Muscle of leg (tissue), 11 donors: ENCODE measurements around the gene PLCD3. TPM values are rescaled to one million over a fixed set of nuclear protein-coding genes. Genes with fewer than 3 reads are reported as not detected.
A peak's percentile ranks its signal among the peaks of the same experiment; 100 is the strongest.

Experiments used
- DNase-seq: peaks from one replicate; pipeline ENCODE4 v3.0.0; 2013
- H3K27ac ChIP-seq: one replicate; pipeline ENCODE4 v1.5.1; 2013; ENCODE audit warnings: mild to moderate bottlenecking, low read length, control low read depth
- H3K27me3 ChIP-seq: one replicate; pipeline ENCODE4 v1.6.1; 2013; ENCODE audit warnings: low read length; ENCODE audit not compliant: control insufficient read depth, insufficient read depth
- H3K36me3 ChIP-seq: one replicate; pipeline ENCODE4 v1.6.1; 2013; ENCODE audit warnings: low read length; ENCODE audit not compliant: control insufficient read depth, insufficient read depth
- H3K4me1 ChIP-seq: one replicate; pipeline ENCODE4 v1.6.1; 2013; ENCODE audit warnings: low read length; ENCODE audit not compliant: control insufficient read depth, insufficient read depth
- H3K4me3 ChIP-seq: one replicate; pipeline ENCODE4 v1.5.1; 2013; ENCODE audit warnings: low read length, control low read depth
- H3K9me3 ChIP-seq: replicated peaks from 2 replicates; pipeline ENCODE4 v1.6.1; 2013; ENCODE audit warnings: low read depth, low read length; ENCODE audit not compliant: control insufficient read depth
- WGBS: methylation state at CpG from one replicate; pipeline ENCODE4 v1.1.5; 2013; ENCODE audit warnings: missing lambda C conversion rate; ENCODE audit not compliant: insufficient coverage; 5-methylcytosine and 5-hydroxymethylcytosine counted together
- polyA plus RNA-seq, 8 donors: library from polyadenylated mRNA; unstranded; fragments of 120-200 nt; gene quantifications; one replicate each; pipeline versions ENCODE4 v1.2.1 to v1.2.3, GENCODE V29; 2013; ENCODE audit warnings: inconsistent platforms in 1 of 8, low replicate concordance in 1 of 8; ENCODE audit not compliant: insufficient read length in 8 of 8, insufficient read depth in 1 of 8
- total RNA-seq: library from RNA; stranded (reverse); fragments of 120-200 nt; gene quantifications from one replicate; pipeline ENCODE4 v1.2.4, GENCODE V29; 2013

Gene PLCD3
- total and polyA plus RNA-seq, 9 donors = 15.1 to 53.0 (median 39.4) TPM

DNA sequence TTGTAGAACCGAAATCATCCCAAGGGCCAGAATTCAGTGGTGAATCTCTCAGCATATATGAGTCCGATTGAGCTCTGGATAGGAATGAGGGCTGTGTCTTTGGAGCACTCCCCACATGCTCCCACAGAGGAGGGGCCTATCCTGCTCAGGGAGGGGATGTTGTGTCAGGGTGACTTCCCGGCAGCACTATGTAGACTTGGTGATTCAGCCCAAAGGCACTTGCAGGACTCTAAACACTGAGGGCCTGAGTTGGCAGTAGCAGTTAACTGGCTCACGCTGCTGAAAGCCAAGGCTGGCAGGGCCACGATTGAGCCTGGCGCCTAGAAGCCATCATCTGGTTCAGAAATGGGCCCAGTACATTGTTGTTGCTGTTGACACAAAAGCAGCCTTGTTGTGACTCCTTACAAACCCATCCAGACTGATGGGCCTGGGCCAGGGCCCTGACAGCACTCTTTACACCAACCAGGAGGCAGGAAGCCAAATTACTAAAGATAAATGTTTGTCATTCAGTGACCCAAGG, 39.3 kb downstream of the PLCD3 start:
- no peaks in the 10 kb centered on the region for H3K27me3 ChIP-seq
- DNase-seq = no peak
- H3K36me3 ChIP-seq = peaks cover 90% of the 10 kb centered on the region
- H3K9me3 ChIP-seq = no peaks in the 10 kb centered on the region
- no peak overlapping the region for H3K4me3 ChIP-seq
- no peak overlapping the region for H3K27ac ChIP-seq
- 77% methylated on average over 4 of the region's 6 CpGs for WGBS
- H3K4me1 ChIP-seq = no peaks in the 10 kb centered on the region

DNA sequence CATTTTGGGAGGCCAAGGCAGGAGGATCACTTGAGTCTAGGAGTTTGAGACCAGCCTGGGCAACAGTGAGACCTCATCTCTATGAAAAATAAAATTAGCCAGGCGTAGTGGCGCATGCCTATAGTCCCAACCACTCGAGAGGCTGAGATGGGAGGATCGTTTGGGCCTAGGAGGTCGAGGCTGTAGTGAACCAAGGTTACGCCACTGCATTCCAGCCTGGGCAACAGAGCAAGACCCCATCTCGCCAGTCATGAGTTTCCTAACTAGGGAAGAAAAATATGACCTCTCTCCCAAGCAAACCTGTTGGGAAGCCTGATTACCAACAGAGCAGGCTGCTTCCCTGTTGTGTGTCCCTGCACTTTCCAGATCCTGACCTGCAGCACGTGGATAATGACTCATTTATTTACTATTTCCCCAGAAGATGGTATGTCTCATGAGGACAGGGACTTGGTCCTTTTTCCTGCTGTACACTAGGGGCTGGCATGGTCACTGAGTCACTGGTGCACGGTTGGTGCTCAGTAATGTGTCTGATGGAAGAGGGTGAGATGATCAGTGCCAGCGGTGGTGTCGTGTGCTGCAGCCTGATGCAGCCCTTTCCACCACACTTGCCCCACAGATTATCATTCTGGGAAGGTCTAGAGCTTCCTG, 40.4 kb downstream of the PLCD3 start:
- 97% methylated on average over 6 of the region's 11 CpGs for WGBS
- Histone ChIP-seq H3K4me1 (no peaks in the 10 kb centered on the region), H3K36me3 (peaks cover 90% of the 10 kb centered on the region), H3K9me3 (no peaks in the 10 kb centered on the region), H3K27me3 (no peaks in the 10 kb centered on the region), H3K4me3 (no peak overlapping the region), H3K27ac (no peak overlapping the region)
- DNase-seq = no peak

DNA sequence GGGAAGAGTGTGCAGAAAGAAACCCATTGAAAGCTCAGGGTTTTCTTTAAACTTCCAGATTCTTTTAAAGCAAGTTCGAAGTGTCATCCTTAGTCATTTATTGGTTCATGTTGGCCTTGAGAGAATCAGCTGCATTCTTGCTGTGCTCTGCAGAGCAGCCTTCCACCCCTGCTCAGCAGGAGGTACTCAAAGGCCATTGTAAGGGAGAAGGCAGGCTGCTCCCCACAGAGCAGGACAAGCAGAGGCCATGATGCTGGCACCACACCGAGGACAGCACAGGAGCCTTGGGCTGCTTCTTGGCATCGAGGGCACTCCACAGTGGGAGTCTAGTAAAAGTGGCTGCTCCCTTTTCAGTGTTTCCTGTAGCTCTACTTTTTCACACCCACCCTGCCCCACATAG, 41.6 kb downstream of the PLCD3 start:
- H3K36me3 ChIP-seq = peaks cover 86% of the 10 kb centered on the region
- H3K27ac ChIP-seq = no peak overlapping the region
- H3K27me3 ChIP-seq = no peaks in the 10 kb centered on the region
- no peak overlapping the region for H3K4me3 ChIP-seq
- no peak for DNase-seq
- H3K4me1 ChIP-seq = no peaks in the 10 kb centered on the region
- 93% methylated on average over 2 of the region's 3 CpGs for WGBS
- H3K9me3 ChIP-seq = no peaks in the 10 kb centered on the region

DNA sequence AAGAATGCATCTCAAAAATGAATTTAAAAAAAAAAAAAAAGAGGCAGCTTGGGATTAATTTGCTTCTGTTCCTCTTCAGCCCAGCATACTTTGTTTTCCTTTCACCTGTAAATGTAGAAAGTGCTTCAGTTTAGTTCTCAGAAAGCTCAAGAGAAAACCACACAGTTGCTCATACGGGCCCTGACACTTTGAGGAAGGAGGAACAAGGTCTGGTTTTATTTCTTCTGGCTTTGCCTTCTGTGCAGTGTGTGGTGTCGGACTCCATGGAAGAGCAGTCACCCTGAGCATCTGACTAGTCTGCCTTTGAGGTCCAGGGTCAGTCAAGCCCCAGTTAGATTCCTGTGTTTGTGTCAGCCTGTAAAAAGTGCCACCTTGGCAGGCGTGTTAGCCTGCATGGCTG, 43.6 kb downstream of the PLCD3 start:
- Histone ChIP-seq H3K4me3 (no peak overlapping the region), H3K27me3 (no peaks in the 10 kb centered on the region), H3K36me3 (peaks cover 74% of the 10 kb centered on the region), H3K27ac (no peak overlapping the region), H3K4me1 (no peaks in the 10 kb centered on the region), H3K9me3 (no peaks in the 10 kb centered on the region)
- WGBS = 92% methylated on average over 2 of the region's 3 CpGs
- no peak for DNase-seq

DNA sequence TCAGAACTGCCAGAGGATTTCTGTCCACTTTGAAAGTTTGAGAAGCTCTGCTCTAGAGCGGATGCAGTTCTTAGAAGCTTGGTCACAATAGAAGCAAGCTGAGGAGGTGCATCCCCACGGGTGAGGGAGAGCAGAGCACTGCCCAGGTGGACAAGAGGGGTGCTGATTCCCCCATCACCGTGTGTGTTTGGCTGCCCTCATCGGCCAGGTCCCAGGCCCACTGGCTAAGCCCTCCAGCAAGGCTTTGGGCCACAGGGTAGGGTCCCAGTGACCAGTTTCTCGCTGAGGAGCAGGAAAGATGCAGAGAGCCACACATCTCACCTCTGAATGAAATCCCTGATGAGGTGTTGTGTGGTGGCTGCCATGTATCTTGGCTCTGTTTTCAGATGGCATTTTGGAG, 44.3 kb downstream of the PLCD3 start:
- Histone ChIP-seq H3K4me1 (no peaks in the 10 kb centered on the region), H3K4me3 (no peak overlapping the region), H3K9me3 (no peaks in the 10 kb centered on the region), H3K36me3 (peaks cover 72% of the 10 kb centered on the region), H3K27me3 (no peaks in the 10 kb centered on the region), H3K27ac (no peak overlapping the region)
- no peak for DNase-seq
- WGBS = 90% methylated on average over 4 of the region's 5 CpGs

DNA sequence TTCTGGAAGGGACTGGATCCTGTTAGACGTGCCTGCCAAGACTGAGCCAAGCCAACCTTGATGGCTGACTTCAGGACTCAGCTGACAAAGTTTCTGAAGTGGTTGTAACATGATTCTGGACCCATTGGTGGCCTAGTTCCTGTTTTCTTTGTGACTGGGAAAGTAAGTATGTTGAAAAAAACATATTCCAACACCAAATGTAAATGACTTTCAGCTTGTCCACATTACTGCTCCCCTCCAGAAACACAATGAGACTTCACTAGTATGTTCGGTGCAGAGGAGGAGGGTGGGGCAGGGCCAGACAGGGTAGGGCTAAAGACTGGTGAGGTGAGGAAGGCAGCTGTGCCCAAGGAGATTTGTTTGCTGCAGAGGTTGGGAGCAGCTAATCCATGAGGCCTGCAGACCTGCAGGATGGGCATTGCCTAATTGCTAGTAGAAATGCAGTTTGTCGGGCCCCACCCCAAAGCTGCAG, 44.8 kb downstream of the PLCD3 start:
- Histone ChIP-seq H3K4me1 (no peaks in the 10 kb centered on the region), H3K27me3 (no peaks in the 10 kb centered on the region), H3K9me3 (no peaks in the 10 kb centered on the region), H3K36me3 (peaks cover 70% of the 10 kb centered on the region), H3K4me3 (no peak overlapping the region), H3K27ac (no peak overlapping the region)
- no peak for DNase-seq
- 73% methylated on average over 2 of the region's 3 CpGs for WGBS

DNA sequence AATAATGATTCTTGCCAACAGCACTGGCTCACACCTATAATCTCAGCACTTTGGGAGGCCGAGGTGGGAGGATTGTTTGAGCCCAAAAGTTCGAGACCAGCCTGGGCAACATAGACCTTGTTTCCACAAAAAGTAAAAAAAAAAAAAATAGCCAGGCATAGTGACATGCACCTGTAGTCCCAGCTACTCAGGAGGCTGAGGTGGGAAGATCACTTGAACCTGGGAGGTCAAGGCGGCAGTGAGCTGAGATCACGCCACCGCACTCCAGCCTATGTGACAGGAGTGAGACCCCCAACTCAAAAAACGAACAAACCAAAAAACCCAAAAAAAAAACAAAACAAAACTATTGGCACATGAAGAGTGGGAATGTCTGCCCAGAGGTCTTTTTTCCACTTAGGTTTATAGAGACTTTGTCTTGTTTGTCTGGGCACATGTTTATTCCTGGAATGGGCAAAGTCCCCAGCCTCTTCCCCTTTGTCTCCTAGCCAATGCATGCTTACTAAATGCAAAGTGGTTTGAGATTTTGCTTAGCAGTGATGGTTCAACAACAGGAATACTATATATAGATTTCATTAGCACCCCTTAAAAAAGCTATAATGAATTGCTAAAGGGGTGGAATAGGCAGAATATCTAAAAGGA, 45.3 kb downstream of the PLCD3 start:
- WGBS = 100% methylated on average over 1 of the region's 6 CpGs
- no peak overlapping the region for H3K27ac ChIP-seq

DNA sequence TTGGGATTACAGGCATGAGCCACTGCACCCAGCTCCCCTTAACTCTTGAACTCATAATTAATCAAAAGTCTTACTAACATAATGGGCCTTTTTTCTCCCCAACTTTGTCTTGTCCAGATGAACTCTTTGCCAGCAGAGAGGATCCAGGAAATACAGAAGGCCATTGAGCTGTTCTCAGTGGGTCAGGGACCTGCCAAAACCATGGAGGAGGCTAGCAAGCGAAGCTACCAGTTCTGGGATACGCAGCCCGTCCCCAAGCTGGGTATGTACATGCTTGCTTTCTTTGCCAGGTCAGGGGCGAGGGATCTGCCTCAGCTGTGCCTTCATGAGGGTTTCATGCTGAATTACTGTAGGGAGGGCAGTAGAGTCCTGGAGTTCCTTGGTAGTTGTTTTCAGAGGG, 45.9 kb downstream of the PLCD3 start:
- no peak for DNase-seq
- H3K36me3 ChIP-seq = peaks cover 72% of the 10 kb centered on the region
- H3K9me3 ChIP-seq = no peaks in the 10 kb centered on the region
- no peak overlapping the region for H3K27ac ChIP-seq
- WGBS = 100% methylated on average over 2 of the region's 4 CpGs
- no peak overlapping the region for H3K4me3 ChIP-seq
- no peaks in the 10 kb centered on the region for H3K27me3 ChIP-seq
- H3K4me1 ChIP-seq = no peaks in the 10 kb centered on the region

More for the DNA sequence above, 45.3 kb downstream of the PLCD3 start:
- H3K27me3 ChIP-seq = no peaks in the 10 kb centered on the region
- no peaks in the 10 kb centered on the region for H3K9me3 ChIP-seq
- H3K4me3 ChIP-seq = no peak overlapping the region
- DNase-seq = no peak
- H3K36me3 ChIP-seq = peaks cover 72% of the 10 kb centered on the region
- no peaks in the 10 kb centered on the region for H3K4me1 ChIP-seq

DNA sequence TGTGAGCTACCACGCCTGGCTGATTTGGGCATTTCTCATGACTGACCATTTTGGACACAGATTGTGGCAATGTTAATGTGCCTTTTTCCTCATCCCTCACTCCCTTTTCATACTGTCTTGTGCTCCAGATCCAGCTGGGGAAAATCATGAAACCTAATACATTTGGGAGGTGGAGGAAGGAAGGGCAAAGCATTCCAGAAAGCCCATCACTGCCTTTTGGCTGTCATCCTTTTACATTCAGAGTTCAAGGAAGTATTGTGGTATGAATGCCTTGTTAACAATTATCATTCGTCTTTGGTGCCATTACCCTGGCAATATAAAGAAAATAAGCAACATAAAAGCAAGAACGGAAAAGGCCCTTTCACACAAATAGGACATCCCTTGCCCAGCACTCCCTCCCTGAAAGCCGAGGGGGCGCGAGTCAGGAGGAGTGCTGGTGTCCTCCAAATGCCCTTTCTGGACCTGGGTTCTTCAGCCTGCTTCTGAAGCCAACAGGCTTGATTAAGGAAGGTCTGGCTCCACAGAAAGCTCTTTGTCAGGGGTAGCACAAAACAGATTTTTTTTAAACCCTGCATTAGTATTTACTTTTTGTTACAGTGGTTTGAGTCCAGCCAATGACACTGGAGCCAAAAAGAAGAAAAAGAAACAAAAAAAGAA, 51.1 kb downstream of the PLCD3 start:
- H3K9me3 ChIP-seq = no peaks in the 10 kb centered on the region
- no peak overlapping the region for H3K27ac ChIP-seq
- no peak for DNase-seq
- peaks cover 44% of the 10 kb centered on the region for H3K36me3 ChIP-seq
- WGBS = 88% methylated on average over 3 of the region's 6 CpGs
- H3K4me1 ChIP-seq = no peaks in the 10 kb centered on the region
- no peaks in the 10 kb centered on the region for H3K27me3 ChIP-seq
- no peak overlapping the region for H3K4me3 ChIP-seq

DNA sequence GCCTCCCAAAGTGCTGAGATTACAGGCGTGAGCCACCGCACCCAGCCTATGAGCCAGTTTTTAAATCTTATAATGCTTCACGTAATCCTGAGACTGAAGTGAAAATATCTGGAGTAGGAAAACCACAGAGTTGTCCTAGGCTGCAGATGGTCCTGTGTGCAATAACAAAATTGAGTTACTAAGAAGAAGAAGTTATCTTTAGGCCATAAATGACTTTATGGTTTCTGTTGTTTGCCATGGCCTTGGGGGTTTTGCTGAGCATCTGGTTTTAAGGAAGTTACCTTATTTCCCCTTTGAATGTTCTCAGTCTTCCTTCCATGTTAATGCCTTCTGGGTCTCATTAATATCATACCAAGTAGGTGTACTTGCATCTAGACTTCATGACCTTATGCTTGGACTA, 54.7 kb downstream of the PLCD3 start:
- 100% methylated on average over 3 of the region's 3 CpGs for WGBS

More for the DNA sequence above, 54.7 kb downstream of the PLCD3 start:
- peak; percentile 20 for DNase-seq
- H3K4me1 ChIP-seq = no peaks in the 10 kb centered on the region
- peaks cover 45% of the 10 kb centered on the region for H3K36me3 ChIP-seq
- no peaks in the 10 kb centered on the region for H3K27me3 ChIP-seq
- H3K9me3 ChIP-seq = no peaks in the 10 kb centered on the region
- no peak overlapping the region for H3K4me3 ChIP-seq
- H3K27ac ChIP-seq = no peak overlapping the region
